ENCODE data around the gene PTPRN2. TPM values are rescaled to one million over a fixed set of nuclear protein-coding genes. Genes with fewer than 3 reads are reported as not detected.

Gene PTPRN2
- total and polyA plus RNA-seq, 4 experiments from 2014 or later: 1.7 to 2.6 (median 1.9) TPM

DNA sequence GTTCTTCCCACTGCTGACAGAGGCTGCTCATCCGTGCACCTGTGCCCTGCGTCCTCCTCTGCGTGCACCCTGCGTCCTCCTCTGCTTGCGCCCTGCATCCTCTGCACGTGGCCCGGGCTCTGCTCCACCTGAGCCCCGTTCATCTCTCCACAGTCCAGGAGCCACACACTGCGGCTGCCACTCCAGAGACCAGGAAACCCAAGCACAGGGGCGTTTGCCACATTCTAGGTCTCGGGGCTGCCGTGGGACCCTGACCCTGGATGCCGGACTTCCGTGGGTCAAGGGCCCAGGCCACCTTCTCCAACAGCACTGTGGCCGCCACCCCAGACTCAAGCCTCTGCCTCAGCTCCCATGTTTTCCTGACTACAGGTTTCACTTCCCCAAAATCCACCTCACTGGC lies 460.4 kb downstream of the PTPRN2 start:
- POLR2A ChIA-PET (ENCODE audit: partially characterized antibody): no interaction called here
- H3K27ac ChIP-seq (ENCODE audit: low read depth, low read length): no peak overlapping the region
- H3K4me3 Mint-ChIP-seq: no peak overlapping the region
- no peaks in the 10 kb centered on the region for H3K27me3 ChIP-seq (ENCODE audit: insufficient read depth, low read length)
- H3K9me3 ChIP-seq (ENCODE audit: control insufficient read depth in 1 of 2, low read length in 2 of 2): no peaks in the 10 kb centered on the region
- intact Hi-C loops (cut with micrococcal nuclease): no loop called here
- no peaks in the 10 kb centered on the region for H3K36me3 Mint-ChIP-seq
- no peak for DNase-seq
- no peaks in the 10 kb centered on the region for H3K4me1 Mint-ChIP-seq
- CTCF ChIA-PET (ENCODE audit: partially characterized antibody): no interaction called here
- H3K27me3 Mint-ChIP-seq: no peaks in the 10 kb centered on the region
- H3K27ac Mint-ChIP-seq: no peak overlapping the region
- H3K4me1 ChIP-seq (ENCODE audit: insufficient read depth, low read length): no peaks in the 10 kb centered on the region
- H3K36me3 ChIP-seq (ENCODE audit: insufficient read depth, low read length): no peaks in the 10 kb centered on the region
- no peak overlapping the region for H3K4me3 ChIP-seq (ENCODE audit: low read length in 2 of 2)
- peaks cover 0 to 9% (median 3%) of the 10 kb centered on the region in 8 donors for H3K9me3 Mint-ChIP-seq

DNA sequence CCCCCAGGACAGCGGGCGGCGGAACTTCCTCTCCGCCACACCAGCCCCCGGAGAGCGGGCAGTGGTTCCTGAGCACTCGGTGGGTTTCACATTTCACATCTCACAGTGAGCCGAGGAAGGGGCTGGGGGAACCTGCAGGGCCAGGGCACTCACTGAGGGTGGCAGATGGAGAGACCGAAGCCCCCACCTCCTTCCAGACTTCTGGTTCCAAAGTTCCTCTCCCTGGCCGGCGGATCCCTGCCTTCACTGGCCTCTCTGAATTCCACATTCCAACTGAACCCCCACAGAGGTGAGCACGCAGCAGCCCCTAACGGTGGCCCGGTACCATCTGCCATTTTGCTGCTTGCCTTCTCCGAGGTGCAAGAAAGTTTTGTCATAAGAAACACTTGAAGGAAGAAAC lies 461.0 kb downstream of the PTPRN2 start:
- Histone ChIP-seq H3K36me3 (ENCODE audit: insufficient read depth, low read length) (no peaks in the 10 kb centered on the region), H3K9me3 (ENCODE audit: control insufficient read depth in 1 of 2, low read length in 2 of 2) (no peaks in the 10 kb centered on the region), H3K4me3 (ENCODE audit: low read length in 2 of 2) (no peak overlapping the region), H3K27me3 (ENCODE audit: insufficient read depth, low read length) (no peaks in the 10 kb centered on the region), H3K4me1 (ENCODE audit: insufficient read depth, low read length) (no peaks in the 10 kb centered on the region), H3K27ac (ENCODE audit: low read depth, low read length) (no peak overlapping the region)
- Mint-ChIP-seq H3K4me1 (no peaks in the 10 kb centered on the region), H3K27ac (no peak overlapping the region), H3K36me3 (no peaks in the 10 kb centered on the region), H3K9me3 (peaks cover 0 to 11% (median 3%) of the 10 kb centered on the region in 8 donors), H3K4me3 (no peak overlapping the region), H3K27me3 (no peaks in the 10 kb centered on the region)
- DNase-seq: no peak
- ChIA-PET CTCF (ENCODE audit: partially characterized antibody) (no interaction called here), POLR2A (ENCODE audit: partially characterized antibody) (no interaction called here)
- intact Hi-C loops (cut with micrococcal nuclease): no loop called here

DNA sequence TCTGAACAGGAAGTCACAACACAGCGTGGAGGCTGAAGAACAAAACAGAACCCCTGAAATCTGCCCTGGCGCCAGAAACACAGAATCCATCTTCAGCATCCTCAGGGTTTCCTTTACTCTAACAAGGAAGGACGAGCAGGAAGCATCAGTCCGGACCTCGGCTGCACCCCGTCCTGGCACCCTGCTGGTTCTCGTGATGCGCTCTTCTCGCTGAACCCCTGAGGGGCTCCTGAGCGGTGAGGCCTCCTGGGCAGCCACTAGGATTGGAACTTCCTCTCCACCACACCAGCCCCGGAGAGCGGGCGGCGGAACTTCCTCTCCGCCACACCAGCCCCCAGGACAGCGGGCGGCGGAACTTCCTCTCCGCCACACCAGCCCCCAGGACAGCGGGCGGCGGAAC lies 461.9 kb downstream of the PTPRN2 start:
- H3K9me3 Mint-ChIP-seq: peaks cover 0 to 16% (median 5%) of the 10 kb centered on the region in 8 donors
- Histone ChIP-seq H3K4me1 (ENCODE audit: insufficient read depth, low read length) (no peaks in the 10 kb centered on the region), H3K4me3 (ENCODE audit: low read length in 2 of 2) (no peak overlapping the region), H3K36me3 (ENCODE audit: insufficient read depth, low read length) (no peaks in the 10 kb centered on the region), H3K27ac (ENCODE audit: low read depth, low read length) (no peak overlapping the region), H3K9me3 (ENCODE audit: control insufficient read depth in 1 of 2, low read length in 2 of 2) (no peaks in the 10 kb centered on the region), H3K27me3 (ENCODE audit: insufficient read depth, low read length) (no peaks in the 10 kb centered on the region)
- H3K4me1 Mint-ChIP-seq: no peaks in the 10 kb centered on the region
- no peak overlapping the region for H3K4me3 Mint-ChIP-seq
- ChIA-PET CTCF (ENCODE audit: partially characterized antibody) (no interaction called here), POLR2A (ENCODE audit: partially characterized antibody) (no interaction called here)
- intact Hi-C loops (cut with micrococcal nuclease): no loop called here
- DNase-seq: no peak
- H3K36me3 Mint-ChIP-seq: no peaks in the 10 kb centered on the region
- no peaks in the 10 kb centered on the region for H3K27me3 Mint-ChIP-seq
- H3K27ac Mint-ChIP-seq: no peak overlapping the region

DNA sequence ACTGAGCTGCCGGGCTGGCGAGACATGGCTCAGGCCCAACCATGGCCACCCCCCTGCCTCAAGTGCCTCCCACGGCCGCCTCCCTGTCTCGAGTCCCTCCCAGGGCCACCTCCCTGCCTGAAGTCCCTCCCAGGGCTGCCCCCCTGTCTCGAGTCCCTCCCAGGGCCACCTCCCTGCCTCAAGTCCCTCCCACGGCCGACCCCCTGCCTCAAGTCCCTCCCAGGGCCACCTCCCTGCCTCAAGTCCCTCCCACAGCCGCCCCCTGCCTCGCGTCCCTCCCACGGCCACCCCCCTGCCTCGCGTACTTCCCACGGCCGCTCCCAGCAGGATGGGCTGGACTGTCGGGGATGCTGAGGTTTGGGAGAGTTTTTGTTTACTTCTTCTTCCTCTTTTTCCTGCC lies 462.5 kb downstream of the PTPRN2 start:
- H3K4me3 Mint-ChIP-seq: no peak overlapping the region
- no peak overlapping the region for H3K27ac ChIP-seq (ENCODE audit: low read depth, low read length)
- intact Hi-C loops (cut with micrococcal nuclease): no loop called here
- ChIA-PET CTCF (ENCODE audit: partially characterized antibody) (no interaction called here), POLR2A (ENCODE audit: partially characterized antibody) (no interaction called here)
- no peaks in the 10 kb centered on the region for H3K27me3 Mint-ChIP-seq
- no peaks in the 10 kb centered on the region for H3K9me3 ChIP-seq (ENCODE audit: control insufficient read depth in 1 of 2, low read length in 2 of 2)
- DNase-seq: no peak
- H3K4me1 Mint-ChIP-seq: no peaks in the 10 kb centered on the region
- no peaks in the 10 kb centered on the region for H3K36me3 ChIP-seq (ENCODE audit: insufficient read depth, low read length)
- no peak overlapping the region for H3K27ac Mint-ChIP-seq
- no peaks in the 10 kb centered on the region for H3K4me1 ChIP-seq (ENCODE audit: insufficient read depth, low read length)
- H3K4me3 ChIP-seq (ENCODE audit: low read length in 2 of 2): no peak overlapping the region
- H3K9me3 Mint-ChIP-seq: peaks cover 0 to 17% (median 5%) of the 10 kb centered on the region in 8 donors
- no peaks in the 10 kb centered on the region for H3K27me3 ChIP-seq (ENCODE audit: insufficient read depth, low read length)
- H3K36me3 Mint-ChIP-seq: no peaks in the 10 kb centered on the region

DNA sequence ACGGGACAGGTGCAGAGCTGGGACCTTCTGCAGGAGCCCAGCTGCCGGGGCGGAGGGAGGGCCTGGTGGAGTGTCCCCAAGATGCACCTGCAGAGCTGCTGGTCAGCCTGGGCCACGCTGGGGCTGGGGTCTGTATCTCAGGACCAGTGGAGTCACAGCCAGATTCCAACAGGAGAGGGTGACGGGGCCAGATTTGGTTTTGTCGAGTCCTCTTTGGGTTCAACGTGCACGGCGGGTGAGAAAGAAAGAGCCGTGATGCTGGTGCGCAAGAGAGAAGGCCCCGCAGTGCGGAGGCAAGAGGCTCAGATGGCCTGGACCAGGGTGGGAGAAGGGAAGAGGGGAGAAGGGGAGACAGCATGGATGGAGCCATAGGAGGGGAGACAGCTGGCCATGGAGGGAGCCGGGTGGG lies 462.9 kb downstream of the PTPRN2 start:
- CTCF ChIA-PET (ENCODE audit: partially characterized antibody): no interaction called here

DNA sequence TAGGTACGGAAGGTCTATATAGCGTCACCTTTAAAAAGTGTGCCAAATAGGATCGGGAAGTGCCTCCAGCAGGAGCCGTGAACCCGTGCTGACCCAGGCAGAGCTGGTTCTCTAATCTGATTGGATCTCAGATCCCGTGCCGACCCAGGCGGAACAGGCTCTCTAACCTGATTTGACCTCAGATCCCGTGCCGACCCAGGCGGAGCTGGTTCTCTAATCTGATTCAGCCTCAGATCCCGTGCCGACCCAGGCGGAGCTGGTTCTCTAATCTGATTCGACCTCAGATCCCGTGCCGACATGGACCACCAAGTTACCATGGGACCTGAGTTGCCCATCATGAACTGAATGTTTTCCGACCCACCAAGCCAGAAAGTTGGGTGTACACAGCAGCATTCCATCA lies 463.9 kb downstream of the PTPRN2 start:
- ChIA-PET POLR2A (ENCODE audit: partially characterized antibody) (no interaction called here), CTCF (ENCODE audit: partially characterized antibody) (no interaction called here)
- H3K9me3 ChIP-seq (ENCODE audit: control insufficient read depth in 1 of 2, low read length in 2 of 2): peaks cover 0 to 3% of the 10 kb centered on the region in 2 donors

More for the DNA sequence above, 462.9 kb downstream of the PTPRN2 start:
- H3K27ac ChIP-seq (ENCODE audit: low read depth, low read length): no peak overlapping the region
- Mint-ChIP-seq H3K36me3 (no peaks in the 10 kb centered on the region), H3K9me3 (peaks cover 0 to 18% (median 8%) of the 10 kb centered on the region in 8 donors), H3K4me1 (no peaks in the 10 kb centered on the region), H3K4me3 (no peak overlapping the region), H3K27ac (no peak overlapping the region), H3K27me3 (no peaks in the 10 kb centered on the region)
- no peaks in the 10 kb centered on the region for H3K27me3 ChIP-seq (ENCODE audit: insufficient read depth, low read length)
- POLR2A ChIA-PET (ENCODE audit: partially characterized antibody): no interaction called here
- intact Hi-C loops (cut with micrococcal nuclease): no loop called here
- no peak overlapping the region for H3K4me3 ChIP-seq (ENCODE audit: low read length in 2 of 2)
- H3K4me1 ChIP-seq (ENCODE audit: insufficient read depth, low read length): no peaks in the 10 kb centered on the region
- no peaks in the 10 kb centered on the region for H3K9me3 ChIP-seq (ENCODE audit: control insufficient read depth in 1 of 2, low read length in 2 of 2)
- H3K36me3 ChIP-seq (ENCODE audit: insufficient read depth, low read length): no peaks in the 10 kb centered on the region
- no peak for DNase-seq

DNA sequence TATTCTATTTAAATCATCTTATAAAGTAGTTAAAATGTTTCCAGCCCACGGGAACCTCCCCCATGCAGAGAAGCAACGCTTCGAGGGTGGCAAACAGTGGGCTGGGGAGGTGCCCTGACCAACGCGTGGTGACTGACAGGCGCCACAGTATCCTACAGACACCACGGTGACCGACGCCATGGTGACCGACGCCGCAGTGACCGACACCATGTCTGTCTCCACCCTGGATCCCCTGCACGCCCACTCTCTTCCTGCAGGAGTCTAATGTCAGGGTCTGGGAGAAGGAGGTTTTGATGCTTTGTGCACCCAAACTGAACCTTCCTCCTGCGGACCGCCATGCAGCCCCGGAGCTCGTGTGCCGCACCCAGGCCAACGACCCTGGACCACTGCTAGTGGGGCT lies 464.4 kb downstream of the PTPRN2 start:
- intact Hi-C loops (cut with micrococcal nuclease): no loop called here
- no peak overlapping the region for H3K27ac Mint-ChIP-seq
- POLR2A ChIA-PET (ENCODE audit: partially characterized antibody): no interaction called here
- CTCF ChIA-PET (ENCODE audit: partially characterized antibody): no interaction called here
- peaks cover 2 to 30% (median 14%) of the 10 kb centered on the region in 8 donors for H3K9me3 Mint-ChIP-seq
- H3K4me3 Mint-ChIP-seq: no peak overlapping the region
- H3K27me3 ChIP-seq (ENCODE audit: insufficient read depth, low read length): no peaks in the 10 kb centered on the region
- H3K36me3 Mint-ChIP-seq: no peaks in the 10 kb centered on the region
- peaks cover 0 to 3% of the 10 kb centered on the region in 2 donors for H3K9me3 ChIP-seq (ENCODE audit: control insufficient read depth in 1 of 2, low read length in 2 of 2)
- no peaks in the 10 kb centered on the region for H3K36me3 ChIP-seq (ENCODE audit: insufficient read depth, low read length)
- no peak for DNase-seq
- no peaks in the 10 kb centered on the region for H3K4me1 ChIP-seq (ENCODE audit: insufficient read depth, low read length)
- H3K27ac ChIP-seq (ENCODE audit: low read depth, low read length): no peak overlapping the region
- H3K27me3 Mint-ChIP-seq: no peaks in the 10 kb centered on the region
- no peak overlapping the region for H3K4me3 ChIP-seq (ENCODE audit: low read length in 2 of 2)
- no peaks in the 10 kb centered on the region for H3K4me1 Mint-ChIP-seq

More for the DNA sequence above, 463.9 kb downstream of the PTPRN2 start:
- no peaks in the 10 kb centered on the region for H3K27me3 ChIP-seq (ENCODE audit: insufficient read depth, low read length)
- H3K4me1 Mint-ChIP-seq: no peaks in the 10 kb centered on the region
- H3K27ac Mint-ChIP-seq: no peak overlapping the region
- H3K4me3 Mint-ChIP-seq: no peak overlapping the region
- no peak overlapping the region for H3K27ac ChIP-seq (ENCODE audit: low read depth, low read length)
- intact Hi-C loops (cut with micrococcal nuclease): no loop called here
- no peaks in the 10 kb centered on the region for H3K4me1 ChIP-seq (ENCODE audit: insufficient read depth, low read length)
- H3K9me3 Mint-ChIP-seq: peaks cover 2 to 26% (median 10%) of the 10 kb centered on the region in 8 donors
- H3K4me3 ChIP-seq (ENCODE audit: low read length in 2 of 2): no peak overlapping the region
- H3K27me3 Mint-ChIP-seq: no peaks in the 10 kb centered on the region
- H3K36me3 ChIP-seq (ENCODE audit: insufficient read depth, low read length): no peaks in the 10 kb centered on the region
- no peaks in the 10 kb centered on the region for H3K36me3 Mint-ChIP-seq
- no peak for DNase-seq

DNA sequence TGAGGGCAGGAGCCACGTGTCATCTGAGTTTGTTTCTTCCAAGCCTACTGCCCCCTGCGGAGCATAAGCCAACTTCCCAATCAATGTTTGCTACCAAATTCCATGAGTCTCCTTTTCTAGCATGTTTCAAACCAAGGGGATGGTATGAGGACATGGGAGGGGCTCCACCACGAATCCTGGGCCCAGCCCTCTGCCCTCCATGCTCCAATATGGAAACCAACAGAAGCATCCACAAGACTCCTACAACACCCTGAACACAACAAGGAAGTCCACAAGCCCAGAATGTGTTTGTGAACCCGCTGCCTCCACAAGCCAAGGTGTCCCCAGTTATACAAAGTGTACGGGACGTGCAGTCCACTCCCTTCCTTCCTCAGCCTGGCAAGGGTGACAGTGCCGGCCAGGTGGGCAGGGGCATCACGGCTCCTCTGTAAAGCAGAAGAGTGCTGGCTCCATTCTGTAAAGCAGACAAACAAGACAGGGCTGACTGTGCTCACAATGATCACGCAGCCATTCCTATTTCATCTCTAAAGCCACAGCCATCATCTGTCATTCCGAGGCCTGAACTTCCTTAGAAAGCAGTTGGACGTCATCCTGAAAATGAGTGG lies 466.1 kb downstream of the PTPRN2 start:
- Histone ChIP-seq H3K27ac (ENCODE audit: low read depth, low read length) (no peak overlapping the region), H3K36me3 (ENCODE audit: insufficient read depth, low read length) (no peaks in the 10 kb centered on the region), H3K4me1 (ENCODE audit: insufficient read depth, low read length) (no peaks in the 10 kb centered on the region), H3K4me3 (ENCODE audit: low read length in 2 of 2) (no peak overlapping the region), H3K9me3 (ENCODE audit: control insufficient read depth in 1 of 2, low read length in 2 of 2) (peaks cover 0 to 3% of the 10 kb centered on the region in 2 donors), H3K27me3 (ENCODE audit: insufficient read depth, low read length) (no peaks in the 10 kb centered on the region)
- no peak for DNase-seq
- no peak overlapping the region for H3K27ac Mint-ChIP-seq
- no peak overlapping the region for H3K4me3 Mint-ChIP-seq
- ChIA-PET POLR2A (ENCODE audit: partially characterized antibody) (no interaction called here), CTCF (ENCODE audit: partially characterized antibody) (no interaction called here)
- peaks cover 2 to 44% (median 28%) of the 10 kb centered on the region in 8 donors for H3K9me3 Mint-ChIP-seq
- peaks cover 0 to 2% of the 10 kb centered on the region in 2 donors for H3K36me3 Mint-ChIP-seq
- intact Hi-C loops (cut with micrococcal nuclease): no loop called here
- H3K4me1 Mint-ChIP-seq: no peaks in the 10 kb centered on the region
- no peaks in the 10 kb centered on the region for H3K27me3 Mint-ChIP-seq

Data from CD4-positive, alpha-beta memory T cell (primary cell).